GM13977 (cell line): Measurements from ENCODE around the gene KRT6A.

Source experiments
- DNase-seq: peaks from one replicate; pipeline ENCODE4 v3.0.0; 2012; ENCODE audit warnings: low spot score
- CTCF ChIP-seq: IDR thresholded peaks from 2 replicates; pipeline ENCODE4 v1.5.1; 2012; ENCODE audit warnings: mild to moderate bottlenecking, control low read depth; ENCODE audit not compliant: insufficient read depth; ENCODE audit errors: extremely low read depth, missing control alignments
- in situ Hi-C: fragments of 300-500 bp; cut with MboI; formaldehyde crosslinking; loops from one replicate; pipeline ENCODE4 v1.12.0; 2022; ENCODE audit warnings: low sequenced_read_pairs, low pct_unique_long_range_greater_than_20kb, mixed read lengths, inconsistent platforms; ENCODE audit not compliant: unreplicated experiment

KRT6A gene

GRCh38 chr12:52525661-52526499 is 32.8 kb upstream of the KRT6A start:
- in situ Hi-C loops = no loop called here
- TF ChIP-seq CTCF = no peak
- no peak for DNase-seq

GRCh38 chr12:52524898-52525591 is 32.0 kb upstream of the KRT6A start:
- in situ Hi-C loops = no loop called here
- DNase-seq = no peak
- no peak for TF ChIP-seq CTCF

GRCh38 chr12:52524241-52524897 is 31.3 kb upstream of the KRT6A start:
- no peak for DNase-seq
- TF ChIP-seq CTCF = no peak
- in situ Hi-C loops = no loop called here

- in situ Hi-C loops = no loop called here
- TF ChIP-seq CTCF = no peak
- no peak for DNase-seq
Observed at GRCh38 chr12:52523824-52524223, 30.8 kb upstream of the KRT6A start.

GRCh38 chr12:52522346-52523011 is 29.4 kb upstream of the KRT6A start:
- in situ Hi-C loops = no loop called here
- DNase-seq = no peak
- TF ChIP-seq CTCF = no peak

GRCh38 chr12:52521568-52522266 is 28.7 kb upstream of the KRT6A start:
- no peak for DNase-seq
- TF ChIP-seq CTCF = no peak
- in situ Hi-C loops = no loop called here
